Panc1 (cell line): Measurements from ENCODE around the gene PRCD. TPM values are rescaled to one million over a fixed set of nuclear protein-coding genes. Genes with fewer than 3 reads are reported as not detected.
"Not testable (repeated sequence)": the region's sequence is repeated elsewhere in the genome, so short reads cannot be mapped to it uniquely, and the experiment has no call there.

ENCODE experiments used
- ATAC-seq: fragments of 200-7000 bp; cut with Tn5 transposase; 2 replicates; pipeline ENCODE4 v1.9.1; 2020; ENCODE audit warnings: mild to moderate bottlenecking, moderate library complexity
- BruUV-seq: library from RNA; stranded (reverse); fragments of 400-500 nt; replicated peaks from 2 replicates; lab custom pipeline; 2021; lab: Mats Ljungman, UMichigan
- CTCF ChIA-PET: fragments of 300-600 bp; sonication (Branson Sonifier 250); formaldehyde crosslinking; loops from one replicate; lab custom pipeline; 2022; ENCODE audit warnings: antibody characterized with exemption; lab: Charles Lee
- POLR2A ChIA-PET: fragments of 300-600 bp; sonication (Branson Sonifier 250); formaldehyde crosslinking; loops from one replicate; lab custom pipeline; 2022; ENCODE audit warnings: antibody characterized with exemption; lab: Charles Lee
- DNase-seq: peaks from one replicate; pipeline ENCODE4 v3.0.0-alpha.2; 2010; ENCODE audit warnings: low read depth, low spot score
- H3K27ac ChIP-seq: 2 replicates; pipeline ENCODE4 v1.5.1; 2011; ENCODE audit warnings: mild to moderate bottlenecking, low read length, inconsistent platforms
- H3K27me3 ChIP-seq: fragments of 200-500 bp; sonication (Bioruptor generic); 2 replicates; pipeline ENCODE4 v1.6.0; 2014; ENCODE audit warnings: low read length, inconsistent platforms; ENCODE audit not compliant: control insufficient read depth, insufficient read depth
- H3K36me3 ChIP-seq: fragments of 200-500 bp; sonication (Bioruptor generic); 2 replicates; pipeline ENCODE4 v1.5.1; 2014; ENCODE audit warnings: inconsistent platforms, mild to moderate bottlenecking, low read length, moderate library complexity; ENCODE audit not compliant: control insufficient read depth, insufficient read depth
- H3K4me1 ChIP-seq: 2 replicates; pipeline ENCODE4 v1.5.1; 2011; ENCODE audit warnings: inconsistent platforms, mild to moderate bottlenecking, low read length, moderate library complexity; ENCODE audit not compliant: control insufficient read depth, insufficient read depth
- H3K4me3 ChIP-seq, 2 experiments: 2 replicates each; pipeline ENCODE4 v1.5.1; 2011 to 2012; ENCODE audit warnings: low read depth in 2 of 2, low read length in 2 of 2, mild to moderate bottlenecking in 2 of 2, inconsistent platforms in 1 of 2, moderate library complexity in 1 of 2
- H3K9me3 ChIP-seq: fragments of 200-500 bp; sonication (Bioruptor generic); 2 replicates; pipeline ENCODE4 v1.5.1; 2014; ENCODE audit warnings: low read depth, mild to moderate bottlenecking, inconsistent platforms, low read length, moderate library complexity; ENCODE audit not compliant: control insufficient read depth, insufficient read depth
- CTCF ChIP-seq: fragments of 450-650 bp; IDR thresholded peaks from 2 replicates; pipeline ENCODE4 v1.5.1; 2017; ENCODE audit warnings: mild to moderate bottlenecking
- POLR2AphosphoS5 ChIP-seq: IDR thresholded peaks from 2 replicates; pipeline ENCODE4 v1.6.1; 2012; ENCODE audit warnings: mild to moderate bottlenecking, low read depth, low read length, moderate library complexity
- SIN3A ChIP-seq: IDR thresholded peaks from 2 replicates; pipeline ENCODE4 v1.6.1; 2012; ENCODE audit warnings: low read depth, mild to moderate bottlenecking, low read length, moderate library complexity, borderline replicate concordance; ENCODE audit not compliant: insufficient read depth
- TCF7L2 ChIP-seq: IDR thresholded peaks from 2 replicates; pipeline ENCODE4 v1.6.1; 2011; ENCODE audit warnings: mild to moderate bottlenecking, low read depth, low read length, inconsistent platforms
- in situ Hi-C: cut with HindIII; loops from 2 replicates; pipeline ENCODE4 v1.10.0; 2016; ENCODE audit warnings: low sequenced_read_pairs, low pct_unique_long_range_greater_than_20kb
- intact Hi-C: fragments of 100-400 bp; cut with micrococcal nuclease; formaldehyde crosslinking; loops from one replicate; pipeline ENCODE4 v1.10.0; 2022; ENCODE audit not compliant: unreplicated experiment
- total RNA-seq: library from RNA; stranded (reverse); gene quantifications from one replicate; pipeline ENCODE4 v1.2.1, GENCODE V29; 2021; ENCODE audit not compliant: unreplicated experiment
- TF ChIP-seq, protein P1 (sequence below), 2 experiments: IDR thresholded peaks; 2 replicates each; pipeline ENCODE4 v1.6.1; 2011 to 2012; ENCODE audit warnings: low read depth in 2 of 2, control low read depth in 1 of 2, low read length in 1 of 2, mild to moderate bottlenecking in 1 of 2, moderate library complexity in 1 of 2; ENCODE audit not compliant: insufficient read depth in 1 of 2

PRCD gene
- total RNA-seq, 1 experiment from 2014 or later: 0.54 TPM

GRCh38 chr17:76521262-76521661 lies 18.6 kb upstream of the PRCD start:
- BruUV-seq: no TSS peak
- no peak overlapping the region for H3K4me3 ChIP-seq
- H3K4me1 ChIP-seq: peaks cover 12% of the 10 kb centered on the region
- H3K9me3 ChIP-seq: no peaks in the 10 kb centered on the region
- no peak for ATAC-seq
- no peak overlapping the region for H3K27ac ChIP-seq
- intact Hi-C loops (loop anchor here (5.0 kb wide), 1 partner anchor 101 kb away; no protein-coding TSS in a partner anchor), in situ Hi-C loops (no loop called here)
- ChIA-PET CTCF (interaction anchor here (1.1 kb wide), 1 partner anchor 136 kb away, joined by 3 read pairs; no protein-coding TSS in a partner anchor), POLR2A (no interaction called here)
- TF ChIP-seq SIN3A (no peak), POLR2AphosphoS5 (no peak), TCF7L2 (no peak)
- H3K36me3 ChIP-seq: no peaks in the 10 kb centered on the region
- DNase-seq: no peak
- H3K27me3 ChIP-seq: no peaks in the 10 kb centered on the region

GRCh38 chr17:76521683-76522082 lies 18.2 kb upstream of the PRCD start:
- intact Hi-C loops: loop anchor here (5.0 kb wide), 1 partner anchor 101 kb away; no protein-coding TSS in a partner anchor
- H3K27me3 ChIP-seq, DNase-seq, H3K9me3 ChIP-seq, H3K27ac ChIP-seq, H3K36me3 ChIP-seq, in situ Hi-C loops, H3K4me3 ChIP-seq, BruUV-seq, POLR2A ChIA-PET, ATAC-seq: not testable (repeated sequence)
- CTCF ChIA-PET: interaction anchor here (1.1 kb wide), 1 partner anchor 137 kb away, joined by 3 read pairs; no protein-coding TSS in a partner anchor
- H3K4me1 ChIP-seq: peaks cover 12% of the 10 kb centered on the region

- Histone ChIP-seq H3K9me3 (no peaks in the 10 kb centered on the region), H3K36me3 (no peaks in the 10 kb centered on the region), H3K4me1 (peaks cover 19% of the 10 kb centered on the region), H3K27me3 (no peaks in the 10 kb centered on the region), H3K27ac (no peak overlapping the region), H3K4me3 (peak overlapping the region in 1 of 2 experiments; percentile 17; a peak in 1 of 4 replicates)
- ATAC-seq: peak; percentile 85
- TF ChIP-seq, protein P1, sequence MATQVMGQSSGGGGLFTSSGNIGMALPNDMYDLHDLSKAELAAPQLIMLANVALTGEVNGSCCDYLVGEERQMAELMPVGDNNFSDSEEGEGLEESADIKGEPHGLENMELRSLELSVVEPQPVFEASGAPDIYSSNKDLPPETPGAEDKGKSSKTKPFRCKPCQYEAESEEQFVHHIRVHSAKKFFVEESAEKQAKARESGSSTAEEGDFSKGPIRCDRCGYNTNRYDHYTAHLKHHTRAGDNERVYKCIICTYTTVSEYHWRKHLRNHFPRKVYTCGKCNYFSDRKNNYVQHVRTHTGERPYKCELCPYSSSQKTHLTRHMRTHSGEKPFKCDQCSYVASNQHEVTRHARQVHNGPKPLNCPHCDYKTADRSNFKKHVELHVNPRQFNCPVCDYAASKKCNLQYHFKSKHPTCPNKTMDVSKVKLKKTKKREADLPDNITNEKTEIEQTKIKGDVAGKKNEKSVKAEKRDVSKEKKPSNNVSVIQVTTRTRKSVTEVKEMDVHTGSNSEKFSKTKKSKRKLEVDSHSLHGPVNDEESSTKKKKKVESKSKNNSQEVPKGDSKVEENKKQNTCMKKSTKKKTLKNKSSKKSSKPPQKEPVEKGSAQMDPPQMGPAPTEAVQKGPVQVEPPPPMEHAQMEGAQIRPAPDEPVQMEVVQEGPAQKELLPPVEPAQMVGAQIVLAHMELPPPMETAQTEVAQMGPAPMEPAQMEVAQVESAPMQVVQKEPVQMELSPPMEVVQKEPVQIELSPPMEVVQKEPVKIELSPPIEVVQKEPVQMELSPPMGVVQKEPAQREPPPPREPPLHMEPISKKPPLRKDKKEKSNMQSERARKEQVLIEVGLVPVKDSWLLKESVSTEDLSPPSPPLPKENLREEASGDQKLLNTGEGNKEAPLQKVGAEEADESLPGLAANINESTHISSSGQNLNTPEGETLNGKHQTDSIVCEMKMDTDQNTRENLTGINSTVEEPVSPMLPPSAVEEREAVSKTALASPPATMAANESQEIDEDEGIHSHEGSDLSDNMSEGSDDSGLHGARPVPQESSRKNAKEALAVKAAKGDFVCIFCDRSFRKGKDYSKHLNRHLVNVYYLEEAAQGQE (IDR thresholded peaks at IDR 0.05; ENCODE audit: insufficient read depth in 1 of 2, low read depth in 2 of 2, low read length in 1 of 2): peak in 1 of 2 experiments; percentile 46; a peak in 1 of 4 replicates
- no peak for TF ChIP-seq POLR2AphosphoS5
- TF ChIP-seq CTCF: peak; percentile 100
- no peak for TF ChIP-seq TCF7L2
- TF ChIP-seq SIN3A: no peak
- CTCF ChIA-PET: interaction anchor here (0.6 to 2.2 kb wide), 11 partner anchors 12 to 158 kb away, joined by 3 to 11 read pairs (median 5); partner anchors contain the start of gene PRCD
- DNase-seq: peak; percentile 46
- in situ Hi-C loops: no loop called here
- intact Hi-C loops: loop anchor here (1.0 to 5.0 kb wide), 2 partner anchors 24 to 99 kb away; no protein-coding TSS in a partner anchor
- POLR2A ChIA-PET: interaction anchor here (0.6 kb wide), 1 partner anchor 30 kb away, joined by 5 read pairs; no protein-coding TSS in a partner anchor
- no TSS peak for BruUV-seq
Observed at GRCh38 chr17:76523084-76524037, 16.5 kb upstream of the PRCD start.
